CD4-positive, alpha-beta T cell treated with Interleukin-15 for 4 hours (primary cell): ENCODE results near the gene HCRT.
"Not testable (repeated sequence)": the region's sequence is repeated elsewhere in the genome, so short reads cannot be mapped to it uniquely, and the experiment has no call there.

Experiments used
- DNase-seq: peaks from one replicate; pipeline ENCODE4 v3.0.0-alpha.2; 2020; ENCODE audit warnings: low spot score

Gene HCRT

GRCh38 chr17:42179335-42179734 is 5.9 kb downstream of the HCRT start:
- no peak for DNase-seq

GRCh38 chr17:42178817-42179216 is 6.4 kb downstream of the HCRT start:
- no peak for DNase-seq

GRCh38 chr17:42177684-42178083 is 7.6 kb downstream of the HCRT start:
- no peak for DNase-seq

- no peak for DNase-seq
Observed at GRCh38 chr17:42174126-42174783, 11.0 kb downstream of the HCRT start.

- DNase-seq = no peak
Observed at GRCh38 chr17:42171831-42172230, 13.4 kb downstream of the HCRT start.

- no peak for DNase-seq
Observed at GRCh38 chr17:42169351-42169750, 15.9 kb downstream of the HCRT start.

GRCh38 chr17:42167807-42168206 is 17.4 kb downstream of the HCRT start:
- no peak for DNase-seq

- DNase-seq = no peak
Observed at GRCh38 chr17:42166196-42166763, 19.0 kb downstream of the HCRT start.

GRCh38 chr17:42165751-42166150 is 19.5 kb downstream of the HCRT start:
- DNase-seq = no peak

GRCh38 chr17:42163696-42164407 is 21.4 kb downstream of the HCRT start:
- DNase-seq = no peak

- DNase-seq = peak; percentile 19
Observed at GRCh38 chr17:42163113-42163512, 22.1 kb downstream of the HCRT start.

- no peak for DNase-seq
Observed at GRCh38 chr17:42160531-42160910, 24.7 kb downstream of the HCRT start.

GRCh38 chr17:42159796-42160530 is 25.3 kb downstream of the HCRT start:
- DNase-seq = no peak

GRCh38 chr17:42155614-42156045 is 29.6 kb downstream of the HCRT start:
- DNase-seq = no peak

GRCh38 chr17:42153919-42154742 is 31.1 kb downstream of the HCRT start:
- no peak for DNase-seq

- no peak for DNase-seq
Observed at GRCh38 chr17:42146911-42147607, 38.2 kb downstream of the HCRT start.

GRCh38 chr17:42143138-42143537 is 42.1 kb downstream of the HCRT start:
- DNase-seq = not testable (repeated sequence)

GRCh38 chr17:42142371-42142896 is 42.8 kb downstream of the HCRT start:
- DNase-seq = no peak

GRCh38 chr17:42141382-42141781 is 43.9 kb downstream of the HCRT start:
- DNase-seq = no peak

GRCh38 chr17:42140690-42141089 is 44.6 kb downstream of the HCRT start:
- DNase-seq = not testable (repeated sequence)
